Measurements from ENCODE around the gene DLST. TPM values are rescaled to one million over a fixed set of nuclear protein-coding genes. Genes with fewer than 3 reads are reported as not detected.

The DLST gene
- total RNA-seq, 2 experiments from 2014 or later, result 74.4 to 95.7 TPM

- Histone ChIP-seq H3K9me3 (ENCODE audit: low read length) (no peaks in the 10 kb centered on the region), H3K4me3 (ENCODE audit: low read depth, low read length, poor library complexity, severe bottlenecking) (no peak overlapping the region), H2AFZ (ENCODE audit: low read length) (no peak overlapping the region), H3K79me2 (ENCODE audit: insufficient read depth, low read depth, low read length) (no peaks in the 10 kb centered on the region), H4K20me1 (ENCODE audit: insufficient read depth, low read length) (peaks cover under 1% of the 10 kb centered on the region; the same call in 1 of the 2 replicates), H3K36me3 (ENCODE audit: insufficient read depth, low read length) (peaks cover 99% of the 10 kb centered on the region), H3K4me2 (ENCODE audit: low read length) (no peak overlapping the region), H3K9me2 (ENCODE audit: insufficient read depth, low read length) (no peaks in the 10 kb centered on the region), H3K27ac (ENCODE audit: low read depth, low read length, poor library complexity, severe bottlenecking) (no peak overlapping the region), H3K4me1 (ENCODE audit: insufficient read depth, low read length, poor library complexity, severe bottlenecking) (peaks cover 11% of the 10 kb centered on the region)
- ChIA-PET CTCF (ENCODE audit: unreplicated experiment) (no interaction called here), POLR2A (no interaction called here)
- no peak for DNase-seq (ENCODE audit: low spot score)
- no peak for TF ChIP-seq CTCF (conservative IDR thresholded peaks at IDR 0.05; ENCODE audit: low read length)
- TF ChIP-seq EZH2phosphoT487 (IDR thresholded peaks at IDR 0.05; ENCODE audit: borderline replicate concordance, low read depth, low read length), result no peak
- BruUV-seq (replicated peaks), result no TSS peak
- intact Hi-C loops (cut with micrococcal nuclease; ENCODE audit: unreplicated experiment), result no loop called here
Measured at GRCh38 chr14:74898694-74899093, 17.0 kb downstream of the DLST start.

GRCh38 chr14:74902941-74903705, 21.4 kb downstream of the DLST start:
- Histone ChIP-seq H3K4me2 (ENCODE audit: low read length) (no peak overlapping the region), H3K4me3 (ENCODE audit: low read depth, low read length, poor library complexity, severe bottlenecking) (no peak overlapping the region), H2AFZ (ENCODE audit: low read length) (no peak overlapping the region), H4K20me1 (ENCODE audit: insufficient read depth, low read length) (no peaks in the 10 kb centered on the region), H3K27ac (ENCODE audit: low read depth, low read length, poor library complexity, severe bottlenecking) (no peak overlapping the region), H3K4me1 (ENCODE audit: insufficient read depth, low read length, poor library complexity, severe bottlenecking) (peaks cover 8% of the 10 kb centered on the region), H3K79me2 (ENCODE audit: insufficient read depth, low read depth, low read length) (no peaks in the 10 kb centered on the region), H3K9me3 (ENCODE audit: low read length) (no peaks in the 10 kb centered on the region), H3K36me3 (ENCODE audit: insufficient read depth, low read length) (peaks cover 88% of the 10 kb centered on the region), H3K9me2 (ENCODE audit: insufficient read depth, low read length) (no peaks in the 10 kb centered on the region)
- BruUV-seq (replicated peaks), result TSS peak; percentile 69
- DNase-seq (ENCODE audit: low spot score), result no peak
- TF ChIP-seq EZH2phosphoT487 (IDR thresholded peaks at IDR 0.05; ENCODE audit: borderline replicate concordance, low read depth, low read length) (no peak), CTCF (conservative IDR thresholded peaks at IDR 0.05; ENCODE audit: low read length) (no peak)
- ChIA-PET CTCF (ENCODE audit: unreplicated experiment) (no interaction called here), POLR2A (no interaction called here)
- intact Hi-C loops (cut with micrococcal nuclease; ENCODE audit: unreplicated experiment), result no loop called here

All from OCI-LY7 (cell line).